GM21526 (cell line): ENCODE measurements around the gene ID3.
"Not testable (repeated sequence)": the region's sequence is repeated elsewhere in the genome, so short reads cannot be mapped to it uniquely, and the experiment has no call there.

ENCODE experiments used
- ATAC-seq: cut with Tn5 transposase; IDR thresholded peaks from one replicate; pipeline ENCODE4 v1.9.1; 2021; ENCODE audit warnings: moderate library complexity; ENCODE audit not compliant: unreplicated experiment, low FRiP score

Gene ID3

DNA sequence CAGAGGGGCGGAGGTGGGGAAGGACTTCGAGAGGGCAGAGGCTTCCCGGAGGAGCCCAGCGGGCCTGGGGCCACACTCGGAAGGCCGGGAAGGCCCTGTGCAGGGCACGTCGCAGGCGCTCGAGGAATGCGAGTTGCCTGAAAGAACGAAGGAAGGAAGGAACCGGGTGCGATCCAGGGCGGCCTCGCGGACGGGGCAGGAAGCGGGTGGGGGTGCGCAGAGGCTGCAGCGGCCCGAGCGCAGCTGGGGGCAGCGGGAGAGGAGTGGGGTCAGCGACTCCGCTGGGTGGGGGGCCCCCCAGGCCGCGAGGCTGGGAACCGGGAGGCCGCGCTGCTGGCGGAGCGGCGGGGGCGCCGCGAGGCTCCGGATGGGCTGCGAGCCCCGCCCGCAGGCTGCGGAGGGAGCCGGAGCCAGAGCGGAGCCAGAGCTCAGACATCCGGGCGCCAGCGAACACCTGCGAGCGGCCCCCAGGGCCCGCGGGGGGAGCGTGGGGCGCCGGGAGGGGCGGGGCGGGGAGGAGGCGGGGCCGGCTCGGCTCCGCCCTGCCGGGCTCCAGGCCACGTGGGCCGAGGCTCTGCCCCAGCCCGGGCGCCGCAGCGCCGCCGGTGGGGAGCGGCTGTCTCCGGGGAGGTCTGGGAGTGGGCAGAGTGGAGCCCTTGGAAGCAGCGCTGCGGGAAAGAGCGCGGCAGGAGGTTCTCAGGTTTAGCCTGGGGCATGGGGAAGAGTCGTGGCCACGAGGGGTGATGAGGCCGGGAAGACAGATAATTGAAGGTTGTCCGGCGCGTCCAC, 4.6 kb downstream of the ID3 start:
- peak; percentile 39 for ATAC-seq

DNA sequence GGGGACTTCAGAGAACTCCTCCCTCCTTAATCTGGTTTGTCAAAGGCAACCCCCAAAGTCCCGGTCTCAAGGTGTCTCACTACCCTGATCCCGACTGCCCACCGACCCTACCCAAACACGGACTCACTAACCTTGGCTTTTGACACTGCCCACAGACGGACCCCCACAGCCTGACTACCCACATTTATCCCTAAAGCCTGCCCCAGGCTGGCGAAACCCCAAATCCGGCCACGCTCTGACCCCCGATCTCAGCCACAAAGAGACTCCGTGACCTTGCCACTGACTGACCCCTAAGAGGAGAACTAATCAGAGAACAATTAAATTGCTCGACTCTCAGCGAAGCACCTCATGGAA, 5.2 kb downstream of the ID3 start:
- no peak for ATAC-seq

DNA sequence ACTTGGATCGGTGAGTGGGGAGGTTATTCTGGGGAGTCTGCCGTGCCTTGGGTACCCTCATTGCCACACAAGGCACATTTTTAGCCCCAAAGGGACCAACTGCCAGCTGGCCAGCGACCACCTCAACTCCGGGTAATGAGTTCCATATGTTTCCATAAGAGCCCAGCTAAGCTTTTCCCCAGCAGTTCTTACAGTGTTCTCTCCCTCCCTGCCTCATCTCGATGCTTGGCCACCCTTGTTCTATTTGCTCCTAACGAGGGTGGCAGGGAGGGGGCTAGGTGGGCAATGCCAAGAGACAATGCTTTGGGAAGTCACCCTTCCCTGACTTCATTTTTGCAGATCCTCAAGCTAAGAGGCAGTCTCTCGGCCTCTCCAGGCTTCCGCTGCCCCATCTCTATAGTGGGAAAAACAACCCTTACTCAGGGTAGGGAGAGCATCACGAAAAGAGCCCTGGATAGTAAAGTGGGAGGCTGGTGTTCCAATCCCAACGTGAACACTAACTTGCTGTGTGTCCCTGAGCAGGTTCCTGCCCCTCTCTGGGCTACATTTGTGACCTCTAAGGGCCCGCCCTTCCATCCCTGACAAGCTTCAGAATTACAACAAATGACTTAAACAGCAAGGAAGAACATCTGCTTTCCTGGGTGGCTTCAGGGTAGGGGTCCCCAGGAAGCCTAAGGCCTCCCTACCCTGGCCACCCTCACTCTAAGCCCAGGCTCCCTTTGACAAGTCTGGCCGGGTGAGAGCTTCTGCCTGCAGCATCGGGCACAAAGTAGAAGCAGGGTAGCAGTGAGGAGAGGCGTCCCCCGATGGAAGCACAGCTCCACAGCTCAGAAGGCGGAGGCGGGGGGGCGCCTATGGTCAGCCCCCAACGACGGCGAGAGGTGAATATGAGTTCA, 5.8 kb downstream of the ID3 start:
- no peak for ATAC-seq

DNA sequence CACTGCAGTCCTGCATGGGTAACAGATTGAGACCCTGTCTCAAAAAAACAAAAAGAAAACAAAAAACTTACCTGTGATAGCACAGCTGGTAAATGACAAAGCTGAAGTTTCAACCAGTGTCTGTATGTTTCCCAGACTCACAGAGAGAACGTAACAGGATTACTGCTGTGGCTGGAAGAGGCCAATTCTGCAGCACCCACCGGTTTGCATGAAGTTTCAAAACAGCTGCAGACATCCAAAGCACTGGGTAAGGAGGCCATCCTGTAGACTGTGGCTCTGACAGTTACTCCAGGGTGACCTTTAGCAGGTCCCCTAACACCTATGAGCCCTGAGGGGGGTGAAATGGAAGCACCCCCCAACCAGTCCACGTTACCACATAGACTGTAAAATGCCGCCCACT, 7.5 kb downstream of the ID3 start:
- no peak for ATAC-seq

DNA sequence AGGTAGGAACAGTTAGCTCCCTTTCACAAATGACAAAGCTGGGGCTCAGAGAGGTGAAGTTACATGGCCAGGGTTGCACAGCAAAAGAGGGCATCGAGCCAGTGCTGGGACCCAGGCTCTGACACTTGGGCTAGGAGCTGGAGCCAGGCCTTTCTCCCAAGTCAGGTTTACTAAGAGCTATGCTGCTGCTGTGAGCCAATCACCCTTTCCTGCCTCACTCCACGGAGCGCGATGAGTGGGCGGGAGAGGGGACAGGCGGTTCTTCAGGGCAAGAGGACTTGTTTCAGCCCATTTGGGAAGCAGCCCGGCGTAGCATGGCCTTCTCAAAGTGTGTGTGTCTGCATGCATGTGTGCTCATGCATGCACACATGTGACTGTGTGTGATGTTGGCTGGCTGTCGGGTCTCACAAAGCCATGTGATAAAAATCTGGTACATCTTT, 10.6 kb downstream of the ID3 start:
- no peak for ATAC-seq

DNA sequence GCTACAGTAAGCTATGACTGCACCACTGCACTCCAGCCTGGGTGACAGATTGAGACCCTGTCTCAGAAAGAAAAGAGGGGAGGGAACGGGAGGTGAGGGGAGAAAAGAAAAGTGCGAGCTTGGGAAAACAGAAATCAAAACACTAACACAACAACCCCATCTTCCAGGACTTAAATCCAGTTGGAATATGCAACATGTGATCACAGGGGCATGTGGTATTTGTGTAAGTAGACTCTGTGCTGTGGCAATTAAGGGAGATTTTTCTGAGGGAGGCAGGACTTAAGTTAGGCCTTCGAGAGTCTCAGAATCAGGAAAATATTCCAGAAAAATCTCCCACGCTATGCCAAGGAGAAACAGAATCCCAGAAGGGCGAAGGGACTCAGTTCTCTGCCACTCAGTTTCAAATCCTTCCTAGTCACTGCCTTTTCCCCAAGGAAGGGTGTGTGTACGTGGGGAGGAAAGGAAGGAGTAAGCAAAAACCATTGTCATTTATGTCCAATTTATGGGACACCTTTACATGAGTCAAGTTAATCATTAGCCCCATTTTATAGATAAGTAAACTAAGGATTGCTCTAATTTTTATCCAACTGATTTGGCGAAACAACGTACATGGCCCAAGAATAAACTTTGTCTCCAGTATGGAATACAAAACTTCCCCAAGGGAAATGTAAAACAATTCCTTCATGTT, 12.3 kb downstream of the ID3 start:
- ATAC-seq = no peak

DNA sequence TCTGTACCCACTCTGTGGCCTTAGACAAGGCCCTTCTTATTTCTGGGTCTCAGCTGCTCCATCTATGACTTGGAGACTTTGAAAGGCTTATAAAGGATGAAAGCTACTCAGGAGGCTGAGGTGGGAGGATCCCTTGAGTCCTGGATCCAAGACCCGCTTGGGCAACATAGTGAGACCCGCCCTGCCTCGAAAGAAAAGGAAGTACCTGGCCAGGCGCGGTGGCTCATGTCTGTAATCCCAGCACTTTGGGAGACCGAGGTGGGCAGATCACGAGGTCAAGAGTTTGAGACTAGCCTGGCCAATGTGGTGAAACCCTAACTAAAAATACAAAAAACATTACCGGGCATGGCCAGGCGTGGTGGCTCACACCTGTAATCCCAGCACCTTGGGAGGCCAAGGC, 13.4 kb downstream of the ID3 start:
- no peak for ATAC-seq

DNA sequence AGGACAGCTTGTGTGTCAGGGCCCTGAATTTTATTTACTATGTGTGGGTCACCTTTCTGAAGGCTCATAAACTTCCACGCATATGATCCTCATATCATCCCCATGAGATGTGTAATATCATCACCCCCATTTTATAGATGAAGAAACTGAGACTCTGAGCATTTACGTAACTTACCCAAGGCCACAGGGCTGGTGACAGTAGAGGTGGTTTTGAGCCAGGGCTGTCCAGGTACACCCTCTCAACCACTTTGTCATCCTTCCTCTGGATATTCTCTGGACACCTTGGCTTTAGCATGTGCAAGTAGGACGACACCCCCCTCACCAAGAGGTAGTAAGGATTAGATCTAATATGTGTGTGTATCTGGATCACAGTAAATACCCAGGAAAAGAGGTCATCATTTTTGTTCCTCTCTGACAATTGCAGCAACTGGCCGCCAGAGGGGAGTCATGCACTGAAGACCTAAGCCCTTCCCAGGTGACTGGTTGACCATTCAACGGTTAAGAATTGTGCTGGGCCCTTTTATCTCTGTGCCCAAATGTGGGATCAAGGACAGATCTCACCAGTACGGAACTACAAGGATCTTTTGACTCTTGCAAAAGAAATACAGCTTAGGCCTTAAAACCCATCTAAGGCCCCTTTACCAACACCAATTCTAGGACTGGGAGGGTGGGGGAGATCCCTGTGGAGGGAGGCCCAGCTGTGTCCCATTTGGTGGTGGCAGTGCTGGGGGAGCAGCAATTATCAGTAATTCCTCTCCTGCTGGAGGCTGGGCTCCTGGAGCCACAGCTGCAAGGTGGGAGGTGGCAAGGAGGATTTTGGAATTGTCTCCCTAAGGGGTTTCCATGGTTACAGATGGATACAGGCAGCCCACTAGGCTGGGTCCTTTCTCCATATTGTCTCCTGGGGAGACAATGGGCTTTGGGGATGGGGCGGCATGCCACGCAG, 14.6 kb downstream of the ID3 start:
- ATAC-seq = no peak

DNA sequence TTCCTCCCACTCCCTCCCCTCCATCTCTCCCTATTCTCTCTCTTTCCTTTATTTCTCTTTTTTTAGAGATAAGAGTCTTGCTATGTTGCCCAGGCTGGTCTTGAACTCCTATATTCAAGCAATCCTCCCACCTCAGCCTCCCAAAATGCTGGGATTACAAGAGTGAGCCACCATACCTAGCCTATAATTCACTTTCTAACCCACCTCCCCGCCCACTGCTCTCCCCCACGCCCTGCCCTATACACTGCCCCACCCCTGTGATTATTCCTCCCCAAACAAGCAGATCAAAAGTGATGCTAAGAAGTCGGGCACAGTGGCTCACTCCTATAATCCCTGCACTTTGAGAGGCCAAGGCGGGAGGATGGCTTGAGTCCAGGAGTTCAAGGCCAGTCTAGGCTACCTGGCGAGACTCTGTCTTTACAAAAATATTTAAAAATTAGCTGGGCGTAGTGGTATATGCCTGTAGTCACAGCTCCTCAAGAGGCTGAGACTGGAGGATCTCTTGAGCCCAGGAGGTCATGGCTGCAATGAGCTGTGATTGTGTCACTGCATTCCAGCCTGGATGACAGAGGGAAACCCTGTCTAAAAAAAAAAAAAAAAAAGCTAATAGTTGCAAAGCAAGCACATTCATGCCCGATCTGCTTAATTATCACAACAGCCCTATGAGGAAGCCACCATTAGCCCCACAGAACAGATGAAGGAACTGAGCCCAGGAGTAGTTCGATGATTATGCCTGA, 15.4 kb downstream of the ID3 start:
- ATAC-seq = no peak

DNA sequence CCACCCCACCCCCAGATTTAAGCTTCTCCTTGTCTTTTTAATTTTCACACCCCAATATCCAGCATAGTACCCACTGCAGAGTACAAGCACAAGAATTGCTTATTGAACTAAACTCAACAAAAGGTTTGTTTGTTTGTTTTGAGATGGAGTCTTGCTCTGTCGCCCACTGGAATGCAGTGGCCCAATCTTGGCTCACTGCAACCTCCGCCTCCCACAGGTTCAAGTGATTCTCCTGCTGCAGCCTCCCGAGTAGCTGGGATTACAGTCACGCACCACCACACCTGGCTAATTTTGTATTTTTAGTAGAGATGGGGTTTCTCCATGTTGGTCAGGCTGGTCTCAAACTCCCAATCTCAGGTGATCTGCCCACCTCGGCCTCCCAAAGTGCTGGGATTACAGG, 16.4 kb downstream of the ID3 start:
- not testable (repeated sequence) for ATAC-seq

DNA sequence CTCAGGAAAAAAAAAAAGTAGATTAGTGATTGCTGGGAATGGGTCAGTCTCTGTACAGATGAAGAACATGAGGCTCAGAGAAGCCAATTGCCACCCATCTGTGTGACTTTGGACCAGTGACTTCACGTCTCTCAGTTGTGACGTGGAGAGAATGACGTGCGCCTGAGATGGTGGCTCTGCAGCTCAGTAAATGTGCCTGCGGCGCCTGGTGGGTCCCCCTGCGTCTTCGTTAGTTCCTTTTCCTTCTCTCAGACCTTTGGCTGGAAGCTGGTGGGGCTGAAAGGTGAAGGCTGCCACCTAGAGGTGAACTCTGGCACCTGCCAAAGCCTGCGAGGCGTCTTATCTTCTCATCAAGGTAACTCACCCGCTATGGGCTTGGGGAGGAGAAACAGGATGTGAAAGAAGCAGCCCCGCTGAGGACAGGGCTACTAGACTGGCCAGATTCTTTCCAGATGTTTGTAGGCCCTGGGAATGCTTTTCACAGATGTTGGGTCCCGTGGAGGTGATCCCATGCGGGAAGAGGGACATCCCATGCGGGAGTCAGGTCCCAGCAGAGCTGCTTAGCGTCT, 19.5 kb downstream of the ID3 start:
- peak; percentile 67 for ATAC-seq

DNA sequence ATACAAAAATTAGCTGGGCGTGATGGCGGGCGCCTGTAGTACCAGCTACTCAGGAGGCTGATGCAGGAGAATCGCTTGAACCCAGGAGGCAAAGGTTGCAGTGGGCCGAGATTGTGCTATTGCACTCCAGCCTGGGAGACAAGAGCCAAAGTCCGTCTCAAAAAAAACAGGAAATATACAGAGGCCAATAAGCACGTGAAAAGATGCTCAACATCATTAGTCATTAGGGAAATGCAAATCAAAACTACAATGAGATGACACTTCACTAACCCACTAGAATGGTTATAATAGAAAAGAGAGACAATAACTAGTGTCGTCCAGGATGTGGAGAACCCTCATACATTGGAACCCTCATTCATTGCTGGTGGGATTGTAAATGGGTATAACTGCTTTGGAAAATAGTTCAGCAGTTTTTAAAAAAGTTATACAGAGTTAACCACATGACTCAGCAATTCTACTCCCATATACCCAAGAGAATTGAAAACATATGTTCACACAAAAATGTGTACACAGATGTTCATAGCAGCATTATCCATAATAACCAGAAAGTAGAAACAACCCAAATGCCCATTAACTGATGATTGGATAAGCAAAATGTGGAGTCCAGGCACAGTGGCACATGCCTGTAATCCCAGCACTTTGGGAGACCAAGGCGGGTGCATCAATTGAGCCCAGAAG, 21.9 kb downstream of the ID3 start:
- ATAC-seq = no peak

DNA sequence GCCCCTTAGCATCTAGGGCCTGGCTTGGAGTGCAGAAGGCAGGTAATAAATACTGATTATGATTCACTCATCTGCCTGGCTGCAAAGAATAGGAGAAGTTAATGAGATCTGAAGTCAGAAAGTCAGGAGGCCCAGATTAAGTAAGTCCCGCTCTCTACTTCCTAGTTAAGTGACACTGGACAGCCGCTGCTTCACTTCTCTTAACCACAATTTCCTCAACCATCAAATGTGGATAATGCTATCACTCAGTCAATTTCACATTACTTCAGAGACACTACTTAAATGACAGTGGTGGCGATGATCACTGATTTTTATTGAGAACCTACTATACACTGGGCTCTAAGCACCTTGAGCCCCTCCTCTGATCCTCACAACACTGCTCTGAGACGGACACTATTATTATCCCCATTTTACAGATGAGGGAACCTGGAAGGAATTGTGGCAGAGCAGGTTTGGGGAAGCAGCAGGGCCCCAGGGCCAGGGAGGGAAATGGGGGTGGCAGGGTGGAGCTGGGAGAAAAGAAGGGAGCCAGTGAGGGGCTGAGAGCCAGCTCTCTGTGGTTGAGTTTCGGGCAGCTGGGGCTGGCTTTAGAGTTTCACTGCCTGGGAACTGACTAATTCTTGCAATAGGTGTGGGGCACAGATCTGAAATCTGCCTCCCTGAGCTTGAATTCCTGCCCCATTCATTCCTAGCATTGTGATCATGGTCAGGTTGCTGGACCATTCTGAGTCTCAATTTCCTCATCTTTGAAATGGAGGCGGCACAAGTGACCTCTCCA, 25.9 kb downstream of the ID3 start:
- ATAC-seq = no peak

DNA sequence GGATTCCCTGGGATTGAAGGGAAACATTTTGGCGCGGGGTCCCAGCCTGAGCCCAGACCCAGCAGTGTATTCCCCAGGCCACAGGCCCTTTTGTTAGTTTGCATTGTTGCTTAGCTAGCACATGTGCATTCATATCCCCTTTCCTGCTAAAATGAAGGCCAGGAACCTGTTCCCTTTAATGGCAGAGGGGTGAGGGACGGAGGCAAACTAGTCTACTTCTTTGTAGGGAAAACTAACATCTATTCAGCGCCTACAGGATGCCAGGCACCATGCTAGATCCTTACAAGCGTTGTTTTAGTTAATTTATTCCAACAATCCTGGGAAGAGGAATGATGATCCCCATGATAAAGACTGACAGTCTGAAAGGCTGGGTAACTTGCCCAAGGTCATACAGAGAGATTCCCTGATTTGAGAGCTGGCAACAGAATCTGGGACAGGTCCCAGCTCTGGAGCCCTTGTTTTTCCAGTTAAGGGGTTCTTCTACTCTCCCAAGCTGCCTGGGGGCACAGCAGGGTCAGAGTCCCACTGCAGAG, 27.7 kb downstream of the ID3 start:
- ATAC-seq = no peak

DNA sequence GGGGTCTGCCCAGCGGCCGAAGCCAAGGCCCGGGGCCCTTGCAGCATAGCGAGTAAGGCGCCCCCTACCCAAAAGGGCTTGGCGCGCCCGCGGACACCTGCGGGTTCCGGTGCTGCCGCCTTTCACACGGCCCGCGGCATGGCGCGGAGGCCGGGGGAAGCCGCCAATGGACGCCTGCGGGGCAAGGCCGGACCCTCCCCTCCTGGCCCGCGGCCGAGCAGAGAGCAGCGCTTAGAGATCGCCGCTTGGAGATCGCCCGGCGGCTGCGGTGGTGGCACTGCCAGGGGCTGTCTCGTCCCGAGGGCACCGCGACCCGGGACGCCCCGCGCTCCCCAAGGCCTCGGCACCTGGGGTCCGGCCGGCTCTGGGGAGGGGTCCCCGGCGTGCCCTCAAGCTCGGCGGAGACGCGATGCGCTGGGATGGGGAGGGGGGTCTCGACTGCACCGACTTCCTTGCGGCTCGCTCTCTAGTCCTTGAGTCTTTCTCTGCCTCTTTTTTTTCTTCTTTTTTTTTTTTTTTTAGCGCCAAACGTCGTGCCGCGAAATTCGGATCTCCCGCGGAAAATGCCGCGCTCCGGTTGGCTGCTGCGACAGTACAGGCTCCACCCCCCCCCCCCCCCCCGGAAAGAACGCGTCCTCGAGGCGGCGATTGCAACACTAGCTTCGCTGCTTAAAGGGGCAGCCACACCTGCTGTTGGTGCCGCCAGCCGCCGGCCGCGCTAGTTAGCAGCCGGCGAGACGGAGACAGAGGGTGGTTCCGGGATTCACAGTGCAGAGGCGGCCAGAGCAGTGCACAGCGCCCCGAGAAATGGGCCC, 28.3 kb downstream of the ID3 start, which contains the start of gene E2F2:
TSS of gene E2F2 (minus strand) at position 487 of the 815 bp plus-strand sequence. CDS start at position 47, 440 bp downstream.
- peak; percentile 45 for ATAC-seq

DNA sequence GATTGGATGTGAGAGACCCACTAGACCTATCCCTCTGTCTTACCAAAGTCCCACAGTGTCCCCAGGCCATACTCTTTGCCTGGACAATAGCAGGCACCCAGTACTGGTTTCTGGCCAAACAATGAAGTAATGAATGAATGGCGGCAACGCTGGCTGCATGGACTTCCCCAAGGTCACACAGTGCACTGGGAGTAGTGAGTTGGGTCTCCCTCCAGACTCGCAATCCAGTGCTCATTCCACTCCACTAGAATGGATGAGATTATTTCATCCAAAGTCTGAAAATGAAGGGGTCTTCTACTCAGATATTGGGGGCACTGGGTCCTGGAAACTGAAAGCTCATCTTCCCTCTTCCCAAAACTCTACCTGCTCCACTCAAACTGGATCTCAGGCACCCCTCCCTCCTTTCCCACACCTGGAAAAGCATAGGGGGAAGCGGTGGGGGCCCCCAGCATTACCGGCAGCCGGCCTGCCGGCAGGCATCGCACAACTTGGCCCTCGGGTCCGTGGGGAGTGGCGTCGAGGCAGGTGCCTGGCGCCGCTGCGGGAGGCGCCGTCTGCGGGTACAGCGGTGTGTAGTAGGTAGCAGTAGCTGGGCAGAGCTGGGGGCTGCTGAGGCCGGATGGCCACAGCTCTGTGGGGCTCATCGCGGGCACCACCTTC, 29.1 kb downstream of the ID3 start:
- no peak for ATAC-seq
